IMR-90 (cell line): ENCODE results near the gene DTL. TPM values are rescaled to one million over a fixed set of nuclear protein-coding genes. Genes with fewer than 3 reads are reported as not detected.
A peak's percentile ranks its signal among the peaks of the same experiment; 100 is the strongest.

Experiments
- ATAC-seq: fragments of 200-7000 bp; cut with Tn5 transposase; 2 replicates; pipeline ENCODE4 v1.9.1; 2020; ENCODE audit warnings: low read depth, mild to moderate bottlenecking, moderate library complexity
- BruUV-seq: library from RNA; stranded (reverse); fragments of 400-500 nt; replicated peaks from 2 replicates; lab custom pipeline; 2021; lab: Mats Ljungman, UMichigan
- CTCF ChIA-PET: fragments of 300-600 bp; formaldehyde crosslinking; extraction: SDS; loops from one replicate; lab custom pipeline; 2021; ENCODE audit warnings: antibody characterized with exemption; lab: Yijun Ruan, JAX
- POLR2A ChIA-PET: fragments of 300-600 bp; sonication (Branson Sonifier 250); formaldehyde crosslinking; loops from one replicate; lab custom pipeline; 2022; ENCODE audit warnings: antibody characterized with exemption; ENCODE audit not compliant: unreplicated experiment; lab: Charles Lee
- DNase-seq: peaks from one replicate; pipeline ENCODE4 v3.0.0; 2013
- H2AFZ ChIP-seq: replicated peaks from 2 replicates; pipeline ENCODE3; 2013; ENCODE audit warnings: low read length, mild to moderate bottlenecking; ENCODE audit not compliant: poor library complexity
- H2AK5ac ChIP-seq: 2 replicates; pipeline ENCODE4 v1.6.1; 2013; ENCODE audit warnings: low read depth, low read length, inconsistent platforms
- H2AK9ac ChIP-seq: replicated peaks from 2 replicates; pipeline ENCODE3; 2013; ENCODE audit warnings: mild to moderate bottlenecking, low read depth, low read length, moderate library complexity; ENCODE audit not compliant: poor library complexity
- H2BK120ac ChIP-seq: 2 replicates; pipeline ENCODE4 v1.6.1; 2013; ENCODE audit warnings: low read depth, low read length, inconsistent platforms
- H2BK15ac ChIP-seq: 3 replicates; pipeline ENCODE4 v1.6.1; 2013; ENCODE audit warnings: low read depth, low read length, inconsistent platforms
- H2BK20ac ChIP-seq: 2 replicates; pipeline ENCODE4 v1.6.1; 2013; ENCODE audit warnings: low read depth, mild to moderate bottlenecking, inconsistent platforms, low read length, moderate library complexity
- H2BK5ac ChIP-seq: 2 replicates; pipeline ENCODE4 v1.6.1; 2013; ENCODE audit warnings: mild to moderate bottlenecking, low read depth, low read length, inconsistent platforms; ENCODE audit not compliant: poor library complexity, severe bottlenecking
- H3K14ac ChIP-seq: replicated peaks from 2 replicates; pipeline ENCODE4 v1.6.1; 2013; ENCODE audit warnings: low read depth, low read length, inconsistent platforms
- H3K18ac ChIP-seq: 2 replicates; pipeline ENCODE4 v1.6.1; 2013; ENCODE audit warnings: low read depth, low read length, control low read depth
- H3K23ac ChIP-seq: 2 replicates; pipeline ENCODE4 v1.6.1; 2013; ENCODE audit warnings: low read depth, low read length, inconsistent platforms
- H3K27ac ChIP-seq: 2 replicates; pipeline ENCODE4 v1.5.1; 2013; ENCODE audit warnings: mild to moderate bottlenecking, control low read depth, low read length; ENCODE audit not compliant: insufficient read depth
- H3K27me3 ChIP-seq: 2 replicates; pipeline ENCODE4 v1.6.1; 2013; ENCODE audit warnings: low read length; ENCODE audit not compliant: control insufficient read depth, insufficient read depth
- H3K36me3 ChIP-seq: 2 replicates; pipeline ENCODE4 v1.6.1; 2013; ENCODE audit warnings: low read length, mixed read lengths; ENCODE audit not compliant: control insufficient read depth, insufficient read depth
- H3K4ac ChIP-seq: 2 replicates; pipeline ENCODE4 v1.6.1; 2013; ENCODE audit warnings: low read depth, low read length, inconsistent platforms
- H3K4me1 ChIP-seq: 2 replicates; pipeline ENCODE4 v1.6.1; 2013; ENCODE audit warnings: low read length, mixed read lengths; ENCODE audit not compliant: control insufficient read depth, insufficient read depth
- H3K4me2 ChIP-seq: 2 replicates; pipeline ENCODE4 v1.6.1; 2013; ENCODE audit warnings: low read depth, mild to moderate bottlenecking, control low read depth, low read length, moderate library complexity
- H3K4me3 ChIP-seq: 2 replicates; pipeline ENCODE4 v1.5.1; 2013; ENCODE audit warnings: low read depth, mild to moderate bottlenecking, control low read depth, low read length, moderate library complexity; ENCODE audit not compliant: insufficient read depth
- H3K56ac ChIP-seq: 2 replicates; pipeline ENCODE4 v1.6.1; 2013; ENCODE audit warnings: low read length, inconsistent platforms; ENCODE audit not compliant: insufficient read depth; ENCODE audit errors: extremely low read depth
- H3K79me1 ChIP-seq, 2 experiments: 2 replicates each; pipeline ENCODE4 v1.6.1; 2013; ENCODE audit warnings: low read length in 2 of 2, inconsistent platforms in 1 of 2, low read depth in 1 of 2
- H3K9ac ChIP-seq: 2 replicates; pipeline ENCODE4 v1.6.1; 2013; ENCODE audit warnings: low read depth, low read length, control low read depth
- H3K9me1 ChIP-seq: 2 replicates; pipeline ENCODE4 v1.6.1; 2013; ENCODE audit warnings: low read length, inconsistent platforms; ENCODE audit not compliant: insufficient read depth
- H3K9me3 ChIP-seq: 2 replicates; pipeline ENCODE4 v1.6.1; 2013; ENCODE audit warnings: low read length; ENCODE audit not compliant: control insufficient read depth, insufficient read depth
- H4K20me1 ChIP-seq: 2 replicates; pipeline ENCODE4 v1.6.1; 2013; ENCODE audit warnings: low read length, inconsistent platforms; ENCODE audit not compliant: insufficient read depth
- H4K5ac ChIP-seq: 2 replicates; pipeline ENCODE4 v1.6.1; 2013; ENCODE audit warnings: mild to moderate bottlenecking, low read depth, low read length, control low read depth
- H4K8ac ChIP-seq, 2 experiments: 2 replicates each; pipeline ENCODE4 v1.6.1; 2013; ENCODE audit warnings: low read depth in 2 of 2, low read length in 2 of 2, control low read depth in 1 of 2, inconsistent platforms in 1 of 2
- H4K91ac ChIP-seq: 2 replicates; pipeline ENCODE4 v1.6.1; 2013; ENCODE audit warnings: low read depth, low read length, inconsistent platforms; ENCODE audit not compliant: insufficient read depth
- BHLHE40 ChIP-seq: fragments of 150-350 bp; IDR thresholded peaks from 2 replicates; pipeline ENCODE4 v1.6.1; 2016; ENCODE audit warnings: mild to moderate bottlenecking, low read depth, low read length
- MAFK ChIP-seq: IDR thresholded peaks from 2 replicates; pipeline ENCODE4 v1.6.1; 2012; ENCODE audit warnings: low read depth, low read length, improper control_type of control experiment
- MAZ ChIP-seq: IDR thresholded peaks from 2 replicates; pipeline ENCODE4 v1.6.1; 2012; ENCODE audit warnings: low read depth, mild to moderate bottlenecking, low read length, improper control_type of control experiment, moderate library complexity, borderline replicate concordance
- POLR2A ChIP-seq: IDR thresholded peaks from 2 replicates; pipeline ENCODE4 v1.6.1; 2012; ENCODE audit warnings: mild to moderate bottlenecking, low read depth, low read length
- RAD21 ChIP-seq: IDR thresholded peaks from 2 replicates; pipeline ENCODE4 v1.6.1; 2012; ENCODE audit warnings: low read length, improper control_type of control experiment
- SMC3 ChIP-seq: fragments of 150-350 bp; IDR thresholded peaks from 2 replicates; pipeline ENCODE4 v1.6.1; 2016; ENCODE audit warnings: low read depth, mild to moderate bottlenecking, antibody characterized with exemption, low read length, moderate library complexity
- USF2 ChIP-seq: fragments of 150-350 bp; IDR thresholded peaks from 2 replicates; pipeline ENCODE4 v1.6.1; 2017; ENCODE audit warnings: mild to moderate bottlenecking, antibody characterized with exemption, low read length, low read depth
- WGBS, 2 experiments: methylation state at CpG; one replicate each; pipeline versions ENCODE4 v1.1.5 to v1.1.7; 2013; ENCODE audit warnings: missing lambda C conversion rate in 2 of 2; ENCODE audit not compliant: insufficient read length in 1 of 2; ENCODE audit errors: extremely low coverage in 2 of 2; 5-methylcytosine and 5-hydroxymethylcytosine counted together
- dilution Hi-C: fragments of 300-500 bp; cut with HindIII; formaldehyde crosslinking; loops from one replicate; pipeline ENCODE4 v1.14.3; 2018; ENCODE audit warnings: low sequenced_read_pairs; ENCODE audit not compliant: unreplicated experiment
- in situ Hi-C: fragments of 300-500 bp; cut with MboI; formaldehyde crosslinking; loops from 3 replicates; pipeline ENCODE4 v1.14.3; 2019; ENCODE audit warnings: low sequenced_read_pairs, inconsistent platforms, mixed read lengths
- intact Hi-C: fragments of 100-400 bp; cut with micrococcal nuclease; formaldehyde crosslinking; loops from 2 replicates; pipeline ENCODE4 v1.10.0; 2022
- polyA plus RNA-seq, 3 experiments: library from polyadenylated mRNA; depleted of rRNA; stranded (reverse); fragments of >200 nt; gene quantifications; 2 replicates each; pipeline ENCODE4 v1.2.3, GENCODE V29; 2012; ENCODE audit warnings: low replicate concordance in 1 of 3
- total RNA-seq: library from RNA; depleted of rRNA; stranded (reverse); fragments of >200 nt; gene quantifications from 2 replicates; pipeline ENCODE4 v1.2.3, GENCODE V29; 2012
- TF ChIP-seq, protein P1 (sequence below): conservative IDR thresholded peaks from 2 replicates; pipeline ENCODE4 v1.5.1; 2012; ENCODE audit warnings: mild to moderate bottlenecking, low read depth, low read length, improper control_type of control experiment

Gene DTL
- total and polyA plus RNA-seq, 2 of the 4 experiments (the other 2 are of a cell fraction): 11.8 to 19.9 TPM

GRCh38 chr1:212098310-212098709 is 62.8 kb downstream of the DTL start:
- H4K91ac ChIP-seq: no peak overlapping the region
- H3K9me3 ChIP-seq: no peaks in the 10 kb centered on the region
- H3K56ac ChIP-seq: no peak overlapping the region
- no peaks in the 10 kb centered on the region for H4K20me1 ChIP-seq
- no peak overlapping the region for H3K14ac ChIP-seq
- in situ Hi-C loops: no loop called here
- TF ChIP-seq BHLHE40 (no peak), RAD21 (no peak), USF2 (no peak), SMC3 (no peak), MAZ (no peak), MAFK (no peak), POLR2A (no peak)
- TF ChIP-seq, protein P1, sequence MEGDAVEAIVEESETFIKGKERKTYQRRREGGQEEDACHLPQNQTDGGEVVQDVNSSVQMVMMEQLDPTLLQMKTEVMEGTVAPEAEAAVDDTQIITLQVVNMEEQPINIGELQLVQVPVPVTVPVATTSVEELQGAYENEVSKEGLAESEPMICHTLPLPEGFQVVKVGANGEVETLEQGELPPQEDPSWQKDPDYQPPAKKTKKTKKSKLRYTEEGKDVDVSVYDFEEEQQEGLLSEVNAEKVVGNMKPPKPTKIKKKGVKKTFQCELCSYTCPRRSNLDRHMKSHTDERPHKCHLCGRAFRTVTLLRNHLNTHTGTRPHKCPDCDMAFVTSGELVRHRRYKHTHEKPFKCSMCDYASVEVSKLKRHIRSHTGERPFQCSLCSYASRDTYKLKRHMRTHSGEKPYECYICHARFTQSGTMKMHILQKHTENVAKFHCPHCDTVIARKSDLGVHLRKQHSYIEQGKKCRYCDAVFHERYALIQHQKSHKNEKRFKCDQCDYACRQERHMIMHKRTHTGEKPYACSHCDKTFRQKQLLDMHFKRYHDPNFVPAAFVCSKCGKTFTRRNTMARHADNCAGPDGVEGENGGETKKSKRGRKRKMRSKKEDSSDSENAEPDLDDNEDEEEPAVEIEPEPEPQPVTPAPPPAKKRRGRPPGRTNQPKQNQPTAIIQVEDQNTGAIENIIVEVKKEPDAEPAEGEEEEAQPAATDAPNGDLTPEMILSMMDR: no peak
- H4K5ac ChIP-seq: no peak overlapping the region
- no peaks in the 10 kb centered on the region for H3K4me1 ChIP-seq
- CTCF ChIA-PET: no interaction called here
- no peak overlapping the region for H3K4me3 ChIP-seq
- H3K9me1 ChIP-seq: peaks cover 8% of the 10 kb centered on the region
- no peak for ATAC-seq
- H2BK15ac ChIP-seq: no peak overlapping the region
- H3K27ac ChIP-seq: no peak overlapping the region
- H3K36me3 ChIP-seq: peaks cover 1% of the 10 kb centered on the region; the same call in 1 of the 2 replicates
- no peak overlapping the region for H3K18ac ChIP-seq
- dilution Hi-C loops: no loop called here
- peak overlapping the region; percentile 2 for H2AFZ ChIP-seq
- H3K27me3 ChIP-seq: no peaks in the 10 kb centered on the region
- no peak overlapping the region for H2BK120ac ChIP-seq
- no peak overlapping the region for H3K4ac ChIP-seq
- no peak overlapping the region for H3K23ac ChIP-seq
- BruUV-seq: no TSS peak
- 0 out of 4 replicates have a peak overlapping the region, but pooled peaks of 1 of the 2 experiments have one; percentile 29 for H4K8ac ChIP-seq
- H3K4me2 ChIP-seq: no peak overlapping the region
- intact Hi-C loops: no loop called here
- no peak overlapping the region for H2AK5ac ChIP-seq
- H2AK9ac ChIP-seq: no peak overlapping the region
- 100% methylated on average over 2 of the region's 9 CpGs; no CpG with 5 or more reads in 1 of the 2 experiments for WGBS, 2 experiments
- POLR2A ChIA-PET: no interaction called here
- DNase-seq: no peak
- H2BK20ac ChIP-seq: no peak overlapping the region
- H2BK5ac ChIP-seq: no peak overlapping the region
- H3K9ac ChIP-seq: no peak overlapping the region
- H3K79me1 ChIP-seq: peaks cover 15 to 21% of the 10 kb centered on the region in 2 experiments
